G401 (cell line): ENCODE data around the gene BCL2L11. TPM values are rescaled to one million over a fixed set of nuclear protein-coding genes. Genes with fewer than 3 reads are reported as not detected.
"Not testable (repeated sequence)": the region's sequence is repeated elsewhere in the genome, so short reads cannot be mapped to it uniquely, and the experiment has no call there.

ENCODE experiments used
- DNase-seq: peaks from one replicate; pipeline ENCODE4 v3.0.0-alpha.2; 2015; ENCODE audit warnings: low spot score
- in situ Hi-C: cut with HindIII; loops from 2 replicates; pipeline ENCODE4 v1.10.0; 2016; ENCODE audit warnings: low sequenced_read_pairs, mixed read lengths
- total RNA-seq: library from RNA; depleted of rRNA; stranded (reverse); fragments of >200 nt; shearing (Covaris generic); gene quantifications from 2 replicates; pipeline ENCODE4 v1.2.3, GENCODE V29; 2014; rRNA removed

The BCL2L11 gene
- 2.4 and 9.7 TPM in 2 replicates for total RNA-seq

DNA sequence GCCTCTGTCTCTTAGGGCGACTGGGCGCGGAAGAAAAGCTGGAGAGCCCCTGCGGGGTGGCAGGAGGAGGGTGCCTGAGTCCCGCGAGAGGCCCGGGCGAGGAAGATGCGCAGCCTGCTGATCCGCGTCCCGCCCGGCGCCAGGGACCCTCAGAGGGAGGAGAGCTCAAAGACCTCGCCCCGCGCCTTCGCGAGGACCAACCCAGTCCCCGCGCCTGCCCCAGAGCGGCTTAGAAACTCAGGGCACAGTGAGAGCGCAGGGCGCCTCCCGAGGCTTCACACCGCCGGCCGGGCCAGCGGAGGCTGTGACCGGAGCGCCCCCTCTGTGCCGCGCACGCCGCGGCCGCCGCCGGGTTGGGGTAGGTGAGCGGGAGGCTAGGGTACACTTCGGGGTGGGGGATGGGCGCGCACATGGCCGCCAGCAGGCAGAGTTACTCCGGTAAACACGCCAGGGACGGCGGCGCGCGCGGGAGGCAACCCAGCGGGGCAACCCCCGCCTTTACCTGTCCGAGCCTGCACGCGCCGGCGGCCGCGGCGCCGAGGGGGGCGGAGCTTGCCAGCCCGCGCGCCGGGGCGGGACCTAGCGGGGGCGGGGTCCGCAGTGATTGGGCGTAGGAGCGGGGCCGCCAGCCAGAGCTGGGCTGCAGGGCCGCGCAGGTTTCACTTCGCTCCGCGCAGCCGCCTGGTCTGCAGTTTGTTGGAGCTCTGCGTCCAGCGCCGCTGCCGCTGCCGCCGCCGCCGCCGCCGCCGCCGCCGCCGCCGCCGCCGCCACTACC is at the start of gene BCL2L11:
BCL2L11 (plus strand) TSS at position 662 of the 775 bp plus-strand sequence. CDS start 2,832 bp downstream, outside the sequence.
- in situ Hi-C loops, result no loop called here
- peak; percentile 72 for DNase-seq

GRCh38 chr2:111071600-111072171 is 49.0 kb upstream of the BCL2L11 start:
- no peak for DNase-seq
- in situ Hi-C loops, result no loop called here

DNA sequence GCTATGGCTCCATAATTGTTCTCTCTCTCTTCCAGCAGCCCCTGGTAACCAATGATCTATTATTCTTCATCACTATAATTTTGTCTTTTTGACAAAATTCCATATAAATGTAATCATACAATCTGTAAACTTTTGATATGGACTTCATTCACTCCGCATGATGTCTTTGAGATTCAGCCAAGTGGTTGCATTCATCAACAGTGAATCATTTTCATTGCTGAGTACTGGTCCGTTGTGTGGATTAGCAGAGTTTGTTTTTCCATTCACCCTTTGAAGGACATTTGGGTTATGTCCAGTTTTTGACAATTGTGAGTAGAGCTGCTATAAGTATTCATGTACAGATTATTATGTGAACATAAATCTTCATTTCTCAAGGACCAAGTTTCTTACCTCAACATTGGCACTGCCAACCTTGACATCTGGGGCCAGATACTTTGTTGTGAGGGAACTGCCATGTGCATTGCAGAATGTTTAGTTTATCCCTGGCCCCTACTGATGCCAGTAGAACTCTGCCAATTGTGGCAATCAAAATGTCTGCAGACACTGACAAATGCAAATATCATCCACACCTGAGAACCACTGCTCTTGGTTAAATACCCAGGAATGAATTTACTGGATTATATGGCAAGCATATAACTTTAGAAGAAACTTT is 48.4 kb upstream of the BCL2L11 start:
- no peak for DNase-seq

GRCh38 chr2:111082659-111083058 is 38.1 kb upstream of the BCL2L11 start:
- DNase-seq, in situ Hi-C loops: not testable (repeated sequence)

More for the DNA sequence above, 48.4 kb upstream of the BCL2L11 start:
- in situ Hi-C loops, result no loop called here

DNA sequence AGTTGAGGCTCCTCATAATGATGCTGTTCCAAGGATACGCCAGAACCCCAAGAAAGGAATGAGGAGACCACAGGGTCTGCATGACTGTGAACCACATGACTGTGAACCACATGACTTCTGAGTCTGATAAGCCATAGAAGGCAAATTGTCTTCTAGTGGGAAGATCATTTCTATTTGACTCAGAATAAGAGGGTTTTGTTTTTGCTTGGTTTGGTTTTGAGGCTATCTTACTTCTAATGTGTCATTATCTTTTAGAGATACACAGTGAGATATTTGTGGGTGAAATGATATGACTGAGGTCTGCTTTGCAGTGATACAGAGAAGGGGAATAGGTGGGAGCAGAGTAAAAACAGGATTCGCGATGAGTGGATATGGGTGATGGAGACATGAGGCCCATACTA is 28.9 kb upstream of the BCL2L11 start:
- no peak for DNase-seq

GRCh38 chr2:111094691-111095090 is 26.0 kb upstream of the BCL2L11 start:
- in situ Hi-C loops, result no loop called here
- no peak for DNase-seq

More for the DNA sequence above, 28.9 kb upstream of the BCL2L11 start:
- in situ Hi-C loops, result no loop called here

- in situ Hi-C loops, result no loop called here
- DNase-seq, result no peak
Measured at GRCh38 chr2:111095434-111095833, 25.3 kb upstream of the BCL2L11 start.

GRCh38 chr2:111099402-111099801 is 21.3 kb upstream of the BCL2L11 start:
- no peak for DNase-seq
- in situ Hi-C loops, result no loop called here

- in situ Hi-C loops, result no loop called here
- DNase-seq, result no peak
Measured at GRCh38 chr2:111100087-111100764, 20.5 kb upstream of the BCL2L11 start.

GRCh38 chr2:111100765-111101162 is 19.9 kb upstream of the BCL2L11 start:
- no peak for DNase-seq
- in situ Hi-C loops, result no loop called here

DNA sequence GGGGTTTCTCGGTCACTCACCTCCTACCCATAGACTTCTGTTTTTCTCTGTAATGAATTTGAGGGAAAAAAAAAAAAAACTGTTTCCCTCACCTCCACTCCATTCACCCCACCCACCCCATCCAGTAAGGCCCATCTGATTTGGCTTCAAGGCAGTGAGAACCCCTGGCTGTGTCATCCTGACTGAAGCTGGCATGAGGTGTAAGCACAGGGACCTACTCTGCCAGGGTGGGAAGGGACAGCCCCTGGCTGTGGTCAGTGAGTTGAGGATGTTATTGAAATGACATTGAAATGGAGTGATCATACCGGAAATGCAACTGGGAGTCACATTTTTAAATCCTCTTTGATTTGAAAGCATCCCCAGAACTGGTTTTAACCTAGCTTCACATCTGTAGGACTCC is 19.1 kb upstream of the BCL2L11 start:
- in situ Hi-C loops, result no loop called here
- no peak for DNase-seq

DNA sequence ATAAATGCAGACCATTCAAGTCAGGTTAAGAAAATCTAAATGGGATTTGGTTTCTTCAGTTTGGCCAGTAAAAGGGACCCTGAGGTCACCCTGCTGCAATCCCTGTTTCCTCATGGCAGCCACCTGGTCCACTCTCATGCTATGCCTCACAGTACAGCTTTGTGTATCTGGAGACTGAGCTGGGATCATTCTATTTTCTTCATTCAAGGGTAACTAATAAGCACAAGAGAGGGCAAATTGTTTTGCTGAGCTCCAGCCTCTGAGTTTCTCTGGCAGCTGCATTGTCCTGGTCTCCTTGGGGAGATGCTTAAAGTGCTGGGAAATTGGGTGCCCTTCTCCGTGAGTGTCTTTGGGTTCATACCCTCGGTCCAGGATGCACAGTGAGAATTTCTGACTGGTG is 18.5 kb upstream of the BCL2L11 start:
- no peak for DNase-seq
- in situ Hi-C loops, result no loop called here

DNA sequence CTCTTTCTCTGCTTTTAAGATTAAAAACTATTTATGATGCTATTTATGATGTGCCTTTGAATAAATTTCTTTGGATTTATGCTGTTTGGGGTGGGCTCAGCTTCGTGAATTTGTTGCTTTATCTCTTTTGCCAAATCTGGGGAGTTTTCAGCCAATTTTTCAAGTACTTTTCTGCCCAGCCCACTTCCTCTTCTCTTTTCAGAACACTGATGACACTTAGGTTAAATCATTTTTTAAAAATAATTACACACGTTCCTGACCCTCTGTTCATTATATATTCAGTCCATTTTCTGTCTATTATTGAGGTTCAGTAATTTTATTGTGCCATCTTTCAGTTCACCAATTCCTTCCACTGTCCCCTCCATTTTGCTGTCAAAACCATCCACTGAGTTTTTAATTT is 14.8 kb upstream of the BCL2L11 start:
- in situ Hi-C loops, result no loop called here
- no peak for DNase-seq

DNA sequence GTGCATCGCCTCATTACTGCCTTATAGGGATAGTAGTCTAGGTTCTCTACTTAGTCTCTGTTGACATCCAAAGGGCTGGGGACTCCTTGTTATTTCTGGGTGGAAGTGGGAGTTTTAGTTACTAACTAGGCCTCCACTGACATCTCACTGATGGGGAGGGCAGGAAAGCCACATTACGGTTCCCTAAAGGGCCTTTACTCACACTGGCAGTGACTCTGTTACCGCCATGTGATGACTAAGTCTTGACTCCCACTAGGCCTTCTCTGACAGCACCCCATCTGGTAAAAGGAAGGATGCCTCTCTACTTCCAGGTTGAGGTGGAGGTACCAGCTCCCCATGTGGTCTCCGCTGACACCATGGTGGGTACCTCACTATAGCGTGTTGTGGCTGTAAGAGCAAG is 14.0 kb upstream of the BCL2L11 start:
- no peak for DNase-seq
- in situ Hi-C loops, result no loop called here

DNA sequence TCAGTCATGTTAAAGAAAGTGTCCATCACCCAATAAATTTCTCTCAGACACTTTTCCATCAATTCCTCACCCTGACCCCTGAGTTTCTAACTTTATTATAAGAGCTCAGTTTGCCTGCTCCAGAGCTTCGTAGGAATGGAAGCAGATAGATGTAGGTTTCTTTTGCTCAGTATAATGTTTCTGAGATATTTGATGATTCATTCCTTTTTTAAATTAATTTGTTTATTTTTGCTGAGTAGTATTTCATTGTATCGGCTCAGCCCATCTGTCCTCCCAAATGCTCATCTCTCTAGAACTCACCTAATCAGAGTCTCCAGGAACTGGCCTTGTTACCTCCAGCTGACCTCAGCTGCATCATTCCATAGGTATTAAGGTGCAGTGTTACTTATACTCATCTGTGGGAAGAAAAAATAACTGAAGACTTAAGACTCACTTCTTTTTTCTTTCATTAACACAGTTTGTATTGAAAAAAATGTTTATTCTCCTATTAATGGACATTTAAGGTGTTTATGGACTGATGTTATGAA is 11.9 kb upstream of the BCL2L11 start:
- in situ Hi-C loops, result no loop called here
- no peak for DNase-seq

- in situ Hi-C loops, result no loop called here
Measured at GRCh38 chr2:111111101-111111755, 9.5 kb upstream of the BCL2L11 start.

GRCh38 chr2:111113838-111114237 is 6.9 kb upstream of the BCL2L11 start:
- no peak for DNase-seq
- in situ Hi-C loops, result no loop called here

More at GRCh38 chr2:111111101-111111755, 9.5 kb upstream of the BCL2L11 start:
- DNase-seq, result no peak

GRCh38 chr2:111116011-111116746 is 4.5 kb upstream of the BCL2L11 start:
- in situ Hi-C loops, result no loop called here
- DNase-seq, result no peak
